Measurements from ENCODE around the gene PRAMEF33.
"Not testable (repeated sequence)": the region's sequence is repeated elsewhere in the genome, so short reads cannot be mapped to it uniquely, and the experiment has no call there.

Gene PRAMEF33

DNA sequence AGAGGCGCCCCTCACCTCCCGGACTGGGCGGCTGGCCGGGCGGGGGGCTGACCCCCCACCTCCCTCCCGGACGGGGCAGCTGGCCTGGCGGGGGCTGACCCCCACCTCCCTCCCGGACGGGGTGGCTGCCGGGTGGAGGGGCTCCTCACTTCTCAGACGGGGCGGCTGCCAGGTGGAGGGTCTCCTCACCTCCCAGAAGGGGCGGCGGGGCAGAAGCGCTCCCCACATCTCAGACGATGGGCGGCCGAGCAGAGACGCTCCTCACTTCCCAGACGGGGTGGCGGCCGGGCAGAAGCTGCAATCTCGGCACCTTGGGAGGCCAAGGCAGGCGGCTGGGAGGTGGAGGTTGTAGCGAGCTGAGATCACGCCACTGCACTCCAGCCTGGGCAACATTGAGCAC lies 4.6 kb upstream of the PRAMEF33 start:
- H4K8ac ChIP-seq (ENCODE audit: low read depth, low read length); H4K91ac ChIP-seq (ENCODE audit: low read depth, low read length); H2BK5ac ChIP-seq (ENCODE audit: low read depth, low read length, poor library complexity); H3K4me2 ChIP-seq (ENCODE audit: low read length); H3K4ac ChIP-seq (ENCODE audit: low read depth, low read length); H3K18ac ChIP-seq (ENCODE audit: low read length); H3K23ac ChIP-seq (ENCODE audit: low read length); DNase-seq; H3K9me3 ChIP-seq (ENCODE audit: insufficient read depth, low read depth, low read length); H4K12ac ChIP-seq (ENCODE audit: low read depth, low read length); H3K14ac ChIP-seq (ENCODE audit: low read length); H2BK12ac ChIP-seq (ENCODE audit: low read length); H3K4me3 ChIP-seq (ENCODE audit: low read depth, low read length); H3K79me2 ChIP-seq (ENCODE audit: control insufficient read depth, insufficient read depth, low read length, poor library complexity); H3K79me1 ChIP-seq (ENCODE audit: low read length); H3K27me3 ChIP-seq (ENCODE audit: insufficient read depth, low read length); H3K27ac ChIP-seq (ENCODE audit: low read depth, low read length); H3K36me3 ChIP-seq (ENCODE audit: control insufficient read depth in 1 of 2, insufficient read depth in 2 of 2, low read length in 2 of 2); H3K9ac ChIP-seq (ENCODE audit: low read length); H2BK120ac ChIP-seq (ENCODE audit: insufficient read depth, low read length, poor library complexity); H3K4me1 ChIP-seq (ENCODE audit: control insufficient read depth in 1 of 2, insufficient read depth in 2 of 2, low read length in 2 of 2); H2AFZ ChIP-seq (ENCODE audit: insufficient read depth, low read length, poor library complexity); H2AK5ac ChIP-seq (ENCODE audit: low read length): not testable (repeated sequence)
- no CpG with 5 or more reads among the region's 27 CpGs for WGBS (ENCODE audit: extremely low coverage, insufficient coverage, insufficient read length)

DNA sequence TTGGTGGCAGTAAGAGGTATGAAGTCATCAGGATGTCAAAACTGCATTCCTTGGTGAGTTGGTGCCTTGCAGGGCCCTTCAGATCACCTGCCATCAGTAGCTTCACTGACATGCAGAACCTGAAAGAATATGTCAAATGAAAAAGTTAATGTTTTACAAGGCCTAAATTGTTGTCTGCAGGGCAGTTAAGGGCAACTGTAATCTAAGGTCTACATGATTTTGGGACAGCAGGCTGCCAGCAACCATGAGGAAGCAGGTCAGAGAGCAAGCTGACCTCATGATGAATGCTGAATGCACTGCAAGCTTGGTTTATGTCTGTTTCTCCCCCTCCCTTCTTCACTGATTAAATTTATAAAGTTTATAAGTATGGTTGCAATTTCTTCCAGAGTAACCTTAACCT lies 1.1 kb upstream of the PRAMEF33 start:
- not testable (repeated sequence) for H2AFZ ChIP-seq (ENCODE audit: insufficient read depth, low read length, poor library complexity); H3K9ac ChIP-seq (ENCODE audit: low read length); H3K4ac ChIP-seq (ENCODE audit: low read depth, low read length); DNase-seq; H3K79me1 ChIP-seq (ENCODE audit: low read length); H2AK5ac ChIP-seq (ENCODE audit: low read length); H2BK5ac ChIP-seq (ENCODE audit: low read depth, low read length, poor library complexity); H3K79me2 ChIP-seq (ENCODE audit: control insufficient read depth, insufficient read depth, low read length, poor library complexity); H3K18ac ChIP-seq (ENCODE audit: low read length); H3K27me3 ChIP-seq (ENCODE audit: insufficient read depth, low read length); H3K23ac ChIP-seq (ENCODE audit: low read length); H3K14ac ChIP-seq (ENCODE audit: low read length); H4K91ac ChIP-seq (ENCODE audit: low read depth, low read length); H3K4me3 ChIP-seq (ENCODE audit: low read depth, low read length); H2BK12ac ChIP-seq (ENCODE audit: low read length); H4K12ac ChIP-seq (ENCODE audit: low read depth, low read length); H2BK120ac ChIP-seq (ENCODE audit: insufficient read depth, low read length, poor library complexity); H4K8ac ChIP-seq (ENCODE audit: low read depth, low read length); H3K36me3 ChIP-seq (ENCODE audit: control insufficient read depth in 1 of 2, insufficient read depth in 2 of 2, low read length in 2 of 2); H3K4me2 ChIP-seq (ENCODE audit: low read length); H3K27ac ChIP-seq (ENCODE audit: low read depth, low read length); H3K4me1 ChIP-seq (ENCODE audit: control insufficient read depth in 1 of 2, insufficient read depth in 2 of 2, low read length in 2 of 2); H3K9me3 ChIP-seq (ENCODE audit: insufficient read depth, low read depth, low read length)

DNA sequence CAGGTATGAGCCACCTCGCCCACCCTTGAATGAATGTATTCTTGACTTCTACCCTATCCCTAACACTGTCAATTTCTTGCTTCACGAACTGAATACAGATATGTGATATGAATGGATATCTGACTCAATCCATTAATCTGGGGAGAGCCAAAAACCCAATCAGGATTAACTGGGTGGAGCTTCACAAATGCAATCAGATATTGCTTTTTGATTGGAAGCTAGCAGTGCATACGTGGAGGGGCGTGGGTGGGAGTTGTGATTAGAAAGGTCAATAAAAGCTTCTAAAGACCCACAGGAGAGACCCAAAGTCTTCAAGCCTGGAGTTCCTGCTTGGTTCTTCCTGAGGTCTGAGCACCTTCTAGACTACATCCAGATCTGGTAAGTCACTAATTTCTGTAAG lies 11.9 kb downstream of the PRAMEF33 start, which contains the start of gene PRAMEF15:
Gene PRAMEF15 (plus strand): TSS at position 301 of the 400 bp plus-strand sequence. CDS start 2,827 bp downstream, outside the sequence.
- H2AK5ac ChIP-seq (ENCODE audit: low read length); H2BK12ac ChIP-seq (ENCODE audit: low read length); H3K4me1 ChIP-seq (ENCODE audit: control insufficient read depth in 1 of 2, insufficient read depth in 2 of 2, low read length in 2 of 2); H3K23ac ChIP-seq (ENCODE audit: low read length); H2BK120ac ChIP-seq (ENCODE audit: insufficient read depth, low read length, poor library complexity); H3K9ac ChIP-seq (ENCODE audit: low read length); H3K4me2 ChIP-seq (ENCODE audit: low read length); H2BK5ac ChIP-seq (ENCODE audit: low read depth, low read length, poor library complexity); H3K27ac ChIP-seq (ENCODE audit: low read depth, low read length); DNase-seq; H3K4ac ChIP-seq (ENCODE audit: low read depth, low read length); H3K36me3 ChIP-seq (ENCODE audit: control insufficient read depth in 1 of 2, insufficient read depth in 2 of 2, low read length in 2 of 2); H3K18ac ChIP-seq (ENCODE audit: low read length); H3K79me1 ChIP-seq (ENCODE audit: low read length); H2AFZ ChIP-seq (ENCODE audit: insufficient read depth, low read length, poor library complexity); H3K79me2 ChIP-seq (ENCODE audit: control insufficient read depth, insufficient read depth, low read length, poor library complexity); H3K27me3 ChIP-seq (ENCODE audit: insufficient read depth, low read length); H4K91ac ChIP-seq (ENCODE audit: low read depth, low read length); H3K14ac ChIP-seq (ENCODE audit: low read length); H3K9me3 ChIP-seq (ENCODE audit: insufficient read depth, low read depth, low read length); H4K8ac ChIP-seq (ENCODE audit: low read depth, low read length); H3K4me3 ChIP-seq (ENCODE audit: low read depth, low read length); H4K12ac ChIP-seq (ENCODE audit: low read depth, low read length): not testable (repeated sequence)
- no CpG with 5 or more reads among the region's 4 CpGs for WGBS (ENCODE audit: extremely low coverage, insufficient coverage, insufficient read length)

DNA sequence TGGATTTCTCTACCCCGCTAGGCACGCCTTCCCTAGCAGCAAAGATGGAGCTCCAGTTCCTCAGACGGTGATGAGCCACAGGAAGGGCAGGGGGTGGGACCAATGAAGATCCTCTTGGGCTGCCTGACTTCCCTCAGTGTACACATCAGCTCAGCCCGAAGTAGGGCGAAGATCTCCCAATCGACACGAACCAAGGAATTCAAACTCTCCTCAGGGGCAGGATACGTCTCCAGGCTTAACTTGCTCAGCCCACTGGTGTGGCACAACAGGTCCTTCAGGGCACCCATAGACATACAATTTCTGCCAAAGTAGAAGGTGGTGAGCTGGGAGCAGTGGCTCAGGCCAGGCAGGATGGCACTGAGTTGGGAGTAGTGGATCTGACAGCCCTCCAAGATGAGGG lies 39.2 kb downstream of the PRAMEF33 start:
- not testable (repeated sequence) for H3K79me1 ChIP-seq (ENCODE audit: low read length)

More for the DNA sequence above, 39.2 kb downstream of the PRAMEF33 start:
- H3K14ac ChIP-seq (ENCODE audit: low read length); H4K12ac ChIP-seq (ENCODE audit: low read depth, low read length); H2AK5ac ChIP-seq (ENCODE audit: low read length); H3K4me1 ChIP-seq (ENCODE audit: control insufficient read depth in 1 of 2, insufficient read depth in 2 of 2, low read length in 2 of 2); H3K9ac ChIP-seq (ENCODE audit: low read length); H3K4me3 ChIP-seq (ENCODE audit: low read depth, low read length); H2BK12ac ChIP-seq (ENCODE audit: low read length); H3K27ac ChIP-seq (ENCODE audit: low read depth, low read length); H3K27me3 ChIP-seq (ENCODE audit: insufficient read depth, low read length); H3K18ac ChIP-seq (ENCODE audit: low read length); H3K79me2 ChIP-seq (ENCODE audit: control insufficient read depth, insufficient read depth, low read length, poor library complexity); H3K4me2 ChIP-seq (ENCODE audit: low read length); H4K8ac ChIP-seq (ENCODE audit: low read depth, low read length); H2BK120ac ChIP-seq (ENCODE audit: insufficient read depth, low read length, poor library complexity); H2AFZ ChIP-seq (ENCODE audit: insufficient read depth, low read length, poor library complexity); H3K9me3 ChIP-seq (ENCODE audit: insufficient read depth, low read depth, low read length); H3K23ac ChIP-seq (ENCODE audit: low read length); H2BK5ac ChIP-seq (ENCODE audit: low read depth, low read length, poor library complexity); H3K36me3 ChIP-seq (ENCODE audit: control insufficient read depth in 1 of 2, insufficient read depth in 2 of 2, low read length in 2 of 2); DNase-seq; H4K91ac ChIP-seq (ENCODE audit: low read depth, low read length); H3K4ac ChIP-seq (ENCODE audit: low read depth, low read length): not testable (repeated sequence)
- no CpG with 5 or more reads among the region's 8 CpGs for WGBS (ENCODE audit: extremely low coverage, insufficient coverage, insufficient read length)

Measured in trophoblast cell (in vitro differentiated cells and primary cell).